Fibroblast of skin of scalp (primary cell): Measurements from ENCODE around the gene CUX1.
"Not testable (repeated sequence)": the region's sequence is repeated elsewhere in the genome, so short reads cannot be mapped to it uniquely, and the experiment has no call there.

ENCODE experiments used
- DNase-seq: peaks from one replicate; pipeline ENCODE4 v3.0.0-alpha.2; 2013

Gene CUX1

GRCh38 chr7:101795461-101795860, 22.0 kb upstream of the CUX1 start:
- DNase-seq = no peak

DNA sequence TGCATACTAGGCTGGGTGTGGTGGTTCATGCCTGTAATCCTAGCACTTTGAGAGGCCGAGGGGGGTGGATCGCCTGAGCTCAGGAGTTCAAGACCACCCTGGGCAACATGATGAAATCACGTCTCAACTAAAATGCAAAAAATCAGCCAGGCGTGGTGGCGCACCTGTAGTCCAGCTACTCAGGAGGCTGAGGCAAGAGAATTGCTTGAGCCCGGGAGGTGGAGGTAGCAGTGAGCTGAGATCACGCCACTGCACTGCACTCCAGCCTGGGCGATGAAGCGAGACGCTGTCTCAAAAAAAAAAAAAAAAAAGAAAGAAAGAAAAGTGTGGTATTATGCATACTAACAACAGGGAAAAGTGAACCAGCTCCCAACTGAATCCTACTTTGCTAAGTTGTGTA, 19.3 kb upstream of the CUX1 start:
- not testable (repeated sequence) for DNase-seq

- DNase-seq = no peak
Measured at GRCh38 chr7:101803203-101804087, 14.0 kb upstream of the CUX1 start.

GRCh38 chr7:101804088-101804963, 13.1 kb upstream of the CUX1 start:
- DNase-seq = no peak

DNA sequence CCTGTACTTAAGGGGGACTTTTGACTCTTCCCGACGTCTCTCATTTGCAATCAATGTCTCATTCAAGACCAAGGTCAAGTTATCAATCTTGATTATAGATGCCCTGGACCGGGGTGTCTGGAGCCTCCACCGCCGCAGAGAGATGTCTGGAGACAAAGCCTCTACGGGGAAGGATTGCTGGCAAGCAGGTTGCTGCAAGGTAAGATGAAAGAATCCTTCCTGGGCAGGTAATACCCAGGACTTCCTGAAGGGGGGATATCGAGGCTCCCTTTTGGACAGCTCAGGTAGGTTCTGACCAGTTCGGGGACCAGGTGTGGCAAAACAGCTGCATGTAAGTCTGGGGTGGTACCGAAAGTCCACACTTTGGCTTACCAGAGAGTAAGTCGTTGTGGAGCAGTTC, 12.5 kb upstream of the CUX1 start:
- DNase-seq = no peak

DNA sequence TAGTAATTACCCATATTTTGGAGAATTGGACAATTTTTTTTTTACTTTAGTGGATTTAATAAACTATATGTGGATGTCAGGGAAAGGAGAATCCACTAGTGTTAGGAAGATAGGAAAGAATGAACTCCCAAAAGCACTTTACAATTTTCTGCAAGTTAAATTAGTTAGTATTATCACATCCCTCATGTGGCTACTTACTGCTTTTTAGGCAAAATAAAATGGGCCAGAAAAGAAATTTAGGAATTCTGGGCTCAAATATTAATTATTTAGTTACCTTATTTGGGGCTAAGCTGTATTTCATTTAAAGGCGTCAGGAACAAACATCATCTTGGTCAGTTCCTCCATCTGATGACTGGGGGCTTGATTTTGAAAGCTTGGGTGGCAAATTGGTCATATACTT, 4.8 kb upstream of the CUX1 start:
- DNase-seq = no peak

DNA sequence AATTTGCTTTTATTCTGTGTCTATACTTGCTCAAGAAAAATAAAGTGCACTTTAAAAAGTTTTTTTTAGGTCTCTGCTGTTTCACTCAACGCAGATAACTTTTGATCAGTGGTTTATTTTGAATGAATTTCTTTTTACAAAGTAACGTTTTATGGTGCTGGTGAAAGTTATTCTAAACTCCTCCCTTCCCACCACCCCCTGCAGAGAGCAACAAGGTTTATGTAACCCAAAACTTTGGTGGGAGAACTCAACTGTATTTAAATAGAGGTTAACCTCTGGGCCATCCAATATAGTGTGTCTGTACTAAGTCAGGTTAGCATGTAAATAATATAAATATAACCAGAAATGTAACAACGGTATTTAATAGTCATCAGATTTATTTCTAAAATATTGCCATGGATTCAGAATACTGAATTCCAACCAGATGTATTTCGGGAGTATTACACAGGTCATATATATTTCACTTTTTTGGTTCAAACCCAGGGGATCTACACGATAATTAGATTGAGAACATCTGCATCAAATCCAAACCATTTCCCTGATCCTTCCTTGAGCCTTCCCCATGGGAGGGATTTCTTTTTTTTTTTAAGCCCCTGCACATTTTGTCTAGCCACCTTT, 3.9 kb upstream of the CUX1 start:
- DNase-seq = no peak

DNA sequence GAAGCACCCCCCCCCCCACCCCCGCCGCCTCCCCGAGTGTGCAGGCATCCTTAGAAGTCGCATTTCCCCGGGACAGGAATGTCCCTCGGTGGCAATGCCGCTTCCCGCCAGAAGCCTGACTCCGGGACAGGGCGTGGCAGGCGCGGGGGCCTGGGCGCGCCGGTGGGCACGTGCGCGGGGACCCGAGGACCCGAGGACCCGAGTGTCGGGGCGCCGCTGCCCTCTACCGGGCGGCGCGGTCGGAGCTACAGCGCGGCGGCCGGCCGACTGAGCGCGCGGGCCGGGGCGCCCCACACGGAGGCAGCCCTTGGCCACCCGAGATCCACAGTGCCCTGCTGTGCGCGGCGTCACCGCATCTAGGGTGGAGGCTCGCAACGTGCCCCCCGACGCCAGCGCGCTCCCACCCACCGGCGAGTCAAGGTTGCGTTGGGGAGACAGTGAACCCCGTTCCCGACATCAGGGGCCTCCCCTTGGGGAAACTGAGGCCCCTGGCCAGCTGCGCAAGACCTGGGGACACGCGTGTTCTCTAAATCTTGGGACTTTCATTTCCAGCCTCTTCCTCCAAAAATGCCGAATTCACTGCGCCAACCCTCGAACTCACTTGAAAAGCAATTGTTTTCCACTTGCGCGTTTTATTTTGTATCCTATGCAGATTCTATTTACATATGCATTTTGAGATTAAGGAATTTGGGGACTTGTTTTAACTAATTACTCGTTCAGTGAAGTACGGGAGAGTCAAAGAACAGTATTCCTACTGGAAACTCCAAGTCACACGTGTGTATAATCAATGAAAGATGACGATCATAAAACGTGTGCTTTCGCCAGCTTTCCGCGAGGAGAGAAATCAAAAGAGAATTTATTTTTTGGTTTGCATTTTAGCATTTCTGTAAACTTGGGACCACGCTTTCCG, 3.1 kb upstream of the CUX1 start:
- DNase-seq = peak; percentile 47

DNA sequence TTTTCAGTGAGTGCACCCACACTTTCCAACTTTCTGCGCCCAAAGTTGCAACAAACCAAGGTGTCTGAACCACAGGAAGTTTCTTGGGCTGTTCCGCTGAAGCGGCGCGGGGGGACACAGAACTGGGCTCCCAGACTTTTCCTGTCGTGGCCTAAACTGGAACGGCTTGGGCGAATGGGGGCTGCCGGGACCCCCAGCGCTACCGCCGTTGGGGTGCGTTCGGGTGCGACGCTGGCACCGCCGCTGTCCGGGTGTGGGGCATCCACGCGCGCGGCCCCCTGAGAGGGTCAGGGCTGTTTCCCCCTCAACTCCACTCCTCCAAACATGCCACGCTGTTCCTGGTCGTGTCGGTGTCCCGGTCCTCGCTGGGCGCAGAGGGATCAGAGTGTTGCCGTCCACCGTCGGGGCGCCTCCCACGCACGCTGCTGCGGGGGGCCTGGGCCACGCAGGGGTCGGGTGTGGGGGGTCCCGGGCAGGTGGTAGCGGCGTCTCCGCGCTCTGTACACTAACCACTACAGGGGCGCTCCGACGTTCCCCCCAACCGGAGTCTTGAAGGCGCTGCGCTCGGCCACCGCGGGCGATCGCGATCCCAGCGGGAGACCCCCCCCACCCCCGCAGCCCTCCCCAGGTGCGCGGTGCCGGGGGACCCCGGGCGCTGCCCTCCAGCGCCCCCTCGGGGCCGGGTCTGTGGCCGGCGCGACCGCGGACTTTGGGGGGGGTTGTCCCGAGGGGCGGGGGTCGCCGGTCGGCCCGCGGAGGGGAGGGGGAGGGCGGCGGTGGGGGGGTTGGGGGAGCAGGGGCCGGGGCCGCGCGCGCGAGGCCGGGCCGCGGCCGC, 2.2 kb upstream of the CUX1 start:
- DNase-seq = no peak

- peak; percentile 84 for DNase-seq
Measured at GRCh38 chr7:101815826-101816594, 1.4 kb upstream of the CUX1 start.

DNA sequence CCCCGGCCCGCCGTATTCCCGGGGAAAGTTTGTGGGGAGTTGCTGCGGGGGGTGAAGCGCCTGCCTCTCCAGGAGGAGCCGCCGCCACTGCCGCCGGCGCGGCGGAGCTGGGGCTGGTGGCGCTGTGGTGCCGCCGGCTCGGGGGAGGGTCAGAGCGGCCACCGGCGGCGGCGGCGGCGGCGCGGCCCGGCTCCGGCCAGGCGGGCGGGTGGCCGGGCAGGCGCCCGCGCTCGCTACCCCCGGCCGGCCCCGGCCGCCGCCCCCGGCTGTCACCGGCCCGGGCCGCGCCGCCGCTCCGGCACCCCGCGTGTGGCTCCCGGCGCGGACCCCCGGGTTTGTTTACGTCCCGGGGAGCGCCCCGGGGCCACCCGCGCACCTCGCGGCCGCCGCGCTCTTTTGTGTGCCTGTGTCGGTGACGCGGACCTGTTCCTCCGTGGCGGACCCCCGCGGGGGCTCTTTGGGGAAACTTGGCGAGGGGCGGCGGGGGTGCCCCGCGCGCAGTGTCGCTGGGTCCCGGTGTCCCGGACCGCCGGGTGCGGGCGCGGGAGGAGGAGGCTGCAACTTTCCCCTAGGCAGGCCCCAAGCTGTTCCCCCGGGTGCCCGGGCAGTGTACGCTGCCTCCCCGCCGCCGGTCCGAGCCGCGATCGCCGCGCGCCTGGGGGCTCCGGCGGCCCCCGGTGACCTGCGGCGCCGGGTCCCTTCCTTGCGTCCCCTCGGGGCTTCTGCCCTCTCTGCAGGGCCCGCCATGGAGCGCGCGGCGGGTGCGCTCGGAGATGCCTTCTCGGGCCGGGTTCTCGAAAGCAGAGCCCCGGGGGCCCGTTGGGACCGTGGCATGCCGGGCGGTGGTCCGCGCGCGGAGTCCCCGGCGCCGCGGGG, 593 bp upstream of the CUX1 start:
- DNase-seq = peak; percentile 55

GRCh38 chr7:101818287-101819071, 1.1 kb downstream of the CUX1 start:
- DNase-seq = no peak

GRCh38 chr7:101819183-101819582, 1.8 kb downstream of the CUX1 start:
- DNase-seq = no peak

DNA sequence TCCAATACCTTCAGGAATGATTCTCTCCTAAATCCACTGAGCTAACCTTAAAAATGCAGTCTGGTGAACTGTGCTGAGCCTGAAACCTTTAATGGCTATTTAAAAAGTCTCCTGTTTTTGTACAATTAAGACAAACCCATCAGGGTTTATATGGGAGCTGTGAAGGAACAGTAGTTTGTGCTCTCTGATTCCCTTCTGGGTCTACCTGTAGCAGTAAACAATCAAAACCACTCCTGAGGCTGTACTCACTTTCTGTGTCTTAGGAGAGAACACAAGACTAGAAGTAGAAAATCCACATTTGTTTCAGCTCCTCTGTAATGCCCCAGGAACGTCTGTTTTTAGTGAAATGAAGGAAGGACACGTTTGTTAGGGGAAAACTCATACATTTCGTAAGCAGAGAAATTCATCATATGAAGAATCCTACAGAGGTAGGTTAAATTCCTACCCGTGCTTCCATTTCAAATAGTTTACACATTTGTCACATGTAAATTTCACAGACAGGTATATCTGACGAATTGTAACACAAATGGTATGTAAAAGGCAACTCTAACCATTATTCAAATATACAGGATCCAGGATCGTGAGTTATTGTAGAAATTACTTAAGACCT, 2.6 kb downstream of the CUX1 start:
- DNase-seq = no peak

GRCh38 chr7:101820703-101821102, 3.3 kb downstream of the CUX1 start:
- peak; percentile 51 for DNase-seq

DNA sequence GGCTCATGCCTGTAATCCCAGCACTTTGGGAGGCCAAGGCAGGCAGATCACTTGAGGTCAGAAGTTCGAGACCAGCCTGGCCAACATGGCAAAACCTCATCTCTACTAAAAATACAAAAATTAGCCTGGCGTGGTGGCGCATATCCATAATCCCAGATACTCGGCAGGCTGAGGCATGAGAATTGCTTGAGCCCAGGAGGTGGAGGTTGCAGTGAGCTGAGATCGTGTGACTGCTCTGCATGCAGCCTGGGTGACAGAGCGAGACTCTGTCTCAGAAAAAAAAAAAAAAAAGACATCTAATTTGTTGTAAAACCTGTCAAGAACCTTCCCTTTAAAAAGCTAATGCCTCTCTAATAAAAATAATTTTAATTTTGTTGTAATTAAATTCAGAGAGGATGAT, 5.2 kb downstream of the CUX1 start:
- DNase-seq = not testable (repeated sequence)

GRCh38 chr7:101823096-101823495, 5.7 kb downstream of the CUX1 start:
- DNase-seq = no peak

GRCh38 chr7:101823596-101823995, 6.2 kb downstream of the CUX1 start:
- no peak for DNase-seq
